GM21367 (cell line): ENCODE measurements around the gene LDLRAD4.
"Not testable (repeated sequence)": the region's sequence is repeated elsewhere in the genome, so short reads cannot be mapped to it uniquely, and the experiment has no call there.

Experiments
- ATAC-seq: cut with Tn5 transposase; IDR thresholded peaks from one replicate; pipeline ENCODE4 v1.9.1; 2021; ENCODE audit not compliant: unreplicated experiment

The LDLRAD4 gene

GRCh38 chr18:13454363-13455150, 236.0 kb downstream of the LDLRAD4 start:
- ATAC-seq = no peak

DNA sequence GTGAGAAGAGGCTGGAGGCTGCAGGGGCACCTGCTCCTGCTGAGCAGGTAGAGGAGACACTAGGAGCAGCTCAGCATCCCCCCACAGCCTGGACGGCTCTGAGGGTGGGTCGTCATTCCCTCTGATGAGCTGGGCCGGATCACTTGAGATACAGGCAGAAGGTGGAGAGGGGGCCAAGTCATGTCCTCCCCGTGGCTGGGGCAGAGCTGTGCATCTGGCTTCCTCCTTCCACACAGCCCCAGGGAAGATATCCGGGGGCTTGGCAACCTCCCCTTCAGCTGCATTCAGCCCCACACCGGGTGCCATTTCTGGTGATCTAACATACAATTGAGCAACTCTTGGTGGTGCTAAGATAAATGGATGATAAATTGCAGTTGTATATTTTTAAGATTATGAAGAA, 236.9 kb downstream of the LDLRAD4 start:
- ATAC-seq = no peak

GRCh38 chr18:13455960-13456481, 237.5 kb downstream of the LDLRAD4 start:
- ATAC-seq = no peak

DNA sequence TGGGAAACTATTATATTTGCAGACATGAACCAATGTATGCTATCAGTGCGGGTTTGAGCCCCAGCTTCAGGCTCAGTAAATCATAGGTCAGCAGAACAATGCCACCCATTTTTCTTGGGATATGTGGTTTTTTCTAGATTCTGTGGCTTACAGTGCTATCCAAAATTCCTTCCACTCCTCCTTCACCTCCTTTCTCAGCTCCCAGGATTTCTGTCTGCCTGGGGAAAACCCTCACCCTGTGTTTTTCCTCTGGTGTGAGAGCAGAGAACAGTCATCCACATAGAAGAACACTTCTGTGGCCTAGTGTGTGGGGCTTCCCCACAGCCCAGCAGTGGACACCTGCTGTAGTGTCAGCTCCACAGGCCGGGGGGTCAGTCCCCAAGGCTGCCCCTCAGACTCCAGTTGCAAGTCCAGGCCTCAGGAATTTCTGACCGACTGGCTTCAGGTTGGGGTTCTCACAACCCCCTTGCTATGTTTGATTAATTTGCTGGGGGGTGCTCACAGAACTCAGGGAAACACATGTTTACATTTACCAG, 238.2 kb downstream of the LDLRAD4 start:
- ATAC-seq = no peak

DNA sequence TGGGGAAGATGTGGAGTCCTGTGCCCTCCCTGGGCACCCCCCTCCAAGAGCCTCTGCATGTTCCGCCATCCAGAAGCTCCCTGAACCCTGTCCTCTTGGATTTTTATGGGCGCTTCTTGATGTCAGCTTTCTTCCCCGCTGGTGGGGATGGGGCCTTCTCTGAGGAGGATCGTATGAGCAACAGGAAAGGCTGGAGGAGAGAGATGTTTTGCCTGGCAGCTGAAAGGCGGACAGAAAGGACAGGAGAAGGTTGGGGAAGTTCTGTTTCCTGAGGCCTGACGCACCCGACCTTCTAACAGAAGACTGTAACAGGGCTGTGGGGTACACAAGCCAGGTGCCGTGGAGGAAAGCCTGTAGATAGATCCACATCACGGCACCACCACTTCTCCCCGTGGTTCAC, 238.8 kb downstream of the LDLRAD4 start:
- ATAC-seq = no peak

DNA sequence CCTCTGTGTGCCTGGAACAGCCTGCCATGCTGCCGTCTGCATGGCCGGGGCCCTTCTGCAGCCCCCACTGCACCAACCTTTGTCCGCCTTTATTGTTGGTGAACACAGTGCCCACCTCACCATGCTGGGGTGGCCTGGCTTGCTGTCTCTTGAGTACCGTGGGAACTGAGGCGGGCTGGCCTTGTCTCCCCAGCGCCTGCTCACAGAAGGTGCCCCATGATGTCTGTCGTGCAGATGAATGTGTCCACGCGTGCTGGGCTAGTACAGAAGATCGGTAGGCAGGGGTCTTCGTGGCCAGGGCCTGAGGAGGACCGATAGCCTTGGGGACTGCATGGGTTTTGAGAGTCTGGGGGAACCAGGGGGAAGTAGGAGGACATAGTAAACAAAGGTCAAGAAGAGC, 242.4 kb downstream of the LDLRAD4 start:
- no peak for ATAC-seq

DNA sequence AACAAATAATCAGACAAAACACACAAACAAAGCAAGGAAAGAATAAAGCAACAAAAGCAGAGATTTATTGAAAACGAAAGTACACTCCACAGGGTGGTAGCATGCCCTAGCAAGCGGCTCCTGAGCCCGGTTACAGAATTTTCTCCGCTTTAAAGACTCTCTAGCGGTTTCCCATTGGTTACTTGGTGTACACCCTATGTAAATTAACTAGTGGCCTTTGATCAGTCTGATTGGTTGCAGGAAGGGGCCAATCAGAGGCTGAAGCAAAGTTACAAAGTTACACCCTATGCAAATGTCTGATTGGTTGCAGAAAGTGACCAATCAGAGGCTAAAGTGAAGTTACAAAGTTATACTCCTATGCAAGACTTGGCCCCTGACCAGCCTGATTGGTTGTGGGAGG, 242.9 kb downstream of the LDLRAD4 start:
- ATAC-seq = no peak

GRCh38 chr18:13461936-13462335, 243.4 kb downstream of the LDLRAD4 start:
- no peak for ATAC-seq

DNA sequence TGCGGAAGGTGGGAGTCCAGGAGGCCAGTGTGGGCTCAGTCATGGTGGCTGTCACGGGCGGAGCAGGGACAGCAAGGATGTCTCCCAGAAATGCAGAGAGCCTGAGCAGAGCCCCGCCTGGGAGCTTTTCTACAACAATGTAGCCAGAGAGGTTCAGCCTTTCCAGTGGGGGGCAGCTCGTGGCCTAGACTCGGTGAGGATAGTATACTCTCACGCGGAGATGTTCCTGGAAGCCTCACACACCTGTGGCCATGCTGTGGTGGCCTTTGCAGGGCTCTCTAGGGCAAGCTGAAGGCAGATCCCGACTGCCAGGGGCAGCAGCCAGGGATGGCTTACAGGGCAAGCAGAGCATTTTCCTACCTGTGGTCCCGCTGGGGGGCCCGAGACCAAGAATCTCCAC, 244.1 kb downstream of the LDLRAD4 start:
- ATAC-seq = no peak

DNA sequence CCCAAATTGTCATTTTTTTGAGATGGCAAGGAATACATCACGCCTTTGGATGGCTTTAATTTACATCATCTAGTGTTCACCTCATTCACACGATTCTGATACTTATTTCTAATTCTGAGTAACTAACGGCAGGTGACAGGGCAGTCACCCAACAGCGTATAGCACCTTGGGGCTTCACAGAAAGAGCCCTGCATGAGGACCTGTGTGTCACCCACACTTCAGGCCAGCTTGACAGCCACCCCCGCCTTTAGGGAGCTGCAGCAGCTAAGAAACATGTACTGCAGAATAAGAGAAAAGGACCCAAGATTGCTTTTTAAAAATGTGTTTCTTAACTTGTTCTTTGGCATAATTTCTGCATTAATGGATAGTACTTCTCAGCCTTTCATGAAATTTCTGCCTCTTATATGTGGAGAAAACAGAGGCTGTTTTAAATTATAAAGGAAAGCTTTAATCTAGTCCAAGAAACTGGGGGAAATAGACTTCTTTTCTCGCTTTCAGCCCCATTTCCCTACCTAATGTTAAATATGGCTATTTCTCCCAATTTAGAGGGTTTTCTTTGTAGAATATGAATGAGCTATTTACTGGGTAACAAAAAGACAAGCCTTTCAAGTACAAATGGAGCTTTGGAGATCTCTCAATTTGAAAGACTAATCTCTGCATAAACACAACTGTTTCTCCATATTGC, 245.1 kb downstream of the LDLRAD4 start:
- no peak for ATAC-seq

GRCh38 chr18:13464432-13465123, 246.0 kb downstream of the LDLRAD4 start:
- peak; percentile 97 for ATAC-seq

DNA sequence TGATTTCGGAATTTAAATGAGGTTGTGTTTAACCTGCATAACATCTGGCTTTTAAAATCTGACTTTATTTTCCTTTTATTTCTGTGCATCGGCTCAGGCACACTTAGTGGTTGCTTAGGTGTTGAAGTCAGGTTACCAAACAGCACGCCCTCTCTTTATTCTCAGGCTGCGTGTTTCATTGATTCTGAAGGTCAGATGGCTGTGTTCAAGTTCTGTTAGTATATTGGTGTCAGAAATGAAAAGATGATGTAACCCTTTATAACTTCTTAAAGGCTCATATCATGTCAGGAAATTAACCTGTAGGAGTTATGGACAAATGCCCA, 246.5 kb downstream of the LDLRAD4 start:
- ATAC-seq = peak; percentile 33

GRCh38 chr18:13465476-13465875, 246.9 kb downstream of the LDLRAD4 start:
- ATAC-seq = no peak

GRCh38 chr18:13470516-13471197, 252.1 kb downstream of the LDLRAD4 start:
- ATAC-seq = no peak

- ATAC-seq = no peak
These were observed 252.8 kb downstream of the LDLRAD4 start for GRCh38 chr18:13471198-13471845.

DNA sequence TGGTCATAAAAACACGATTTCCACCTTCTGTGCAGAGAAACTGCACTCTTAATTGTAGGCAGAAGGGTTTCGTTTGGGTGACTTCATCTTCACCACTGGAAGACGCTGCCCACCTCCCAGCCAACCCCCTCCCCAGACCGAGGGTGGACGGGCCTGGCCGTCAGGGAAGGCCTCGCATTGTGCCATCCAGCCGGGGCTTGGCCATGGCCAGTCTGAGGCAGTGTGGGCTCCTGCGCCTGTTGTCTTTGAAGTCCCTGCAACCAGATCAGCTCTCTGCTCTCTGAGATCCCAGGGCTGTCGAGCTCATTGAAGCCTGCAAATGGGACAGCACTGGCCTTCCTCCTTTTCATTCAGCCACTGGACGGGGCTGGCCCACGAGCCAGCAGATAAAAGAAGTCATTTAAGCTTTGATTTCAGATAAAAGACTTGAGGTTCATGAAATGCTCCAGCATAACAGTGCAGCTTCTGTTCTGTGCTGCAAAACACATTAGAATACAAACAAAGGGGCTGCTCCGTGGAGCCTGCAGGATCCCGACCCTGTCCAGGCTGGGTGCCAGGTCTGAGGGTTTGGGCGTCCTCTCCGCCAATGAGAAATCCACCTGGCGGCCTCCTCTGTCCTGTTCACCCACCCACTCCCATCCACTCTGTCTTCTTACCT, 253.5 kb downstream of the LDLRAD4 start:
- no peak for ATAC-seq

DNA sequence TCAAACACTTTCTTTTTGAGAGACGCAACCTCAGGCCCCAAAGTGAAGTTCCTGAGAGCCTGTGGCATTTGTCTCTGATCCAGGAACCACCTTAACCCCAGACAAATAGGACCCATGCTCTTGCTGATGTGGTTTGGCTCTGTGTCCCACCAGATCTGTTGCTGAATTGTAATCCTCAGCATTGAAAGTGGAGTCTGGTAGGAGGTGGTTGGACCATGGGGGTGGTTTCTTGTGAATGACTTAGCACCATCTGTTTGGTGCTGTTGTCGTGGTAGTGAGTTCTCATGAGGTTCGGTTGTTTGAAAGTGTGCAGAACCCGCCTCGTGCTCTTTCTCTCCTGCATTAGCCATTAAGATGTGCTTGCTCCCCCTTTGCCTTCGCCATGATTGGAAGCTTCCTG, 255.2 kb downstream of the LDLRAD4 start:
- no peak for ATAC-seq

- ATAC-seq = no peak
These were observed 255.8 kb downstream of the LDLRAD4 start for GRCh38 chr18:13474336-13474735.

GRCh38 chr18:13474907-13475545, 256.5 kb downstream of the LDLRAD4 start:
- no peak for ATAC-seq

GRCh38 chr18:13476312-13476711, 257.8 kb downstream of the LDLRAD4 start:
- not testable (repeated sequence) for ATAC-seq
